PC-3 (cell line): Measurements from ENCODE around the gene SERGEF.

Experiments
- EZH2 ChIP-seq: fragments of 300-600 bp; sonication (generic); IDR thresholded peaks from one replicate; pipeline ENCODE4 v1.6.1; 2017; ENCODE audit warnings: antibody characterized with exemption, mild to moderate bottlenecking, low read length; ENCODE audit not compliant: unreplicated experiment
- EZH2phosphoT487 ChIP-seq: fragments of 300-600 bp; sonication (generic); IDR thresholded peaks from 2 replicates; pipeline ENCODE4 v1.6.1; 2018; ENCODE audit warnings: mild to moderate bottlenecking, antibody characterized with exemption, low read length, borderline replicate concordance
- TF ChIP-seq, protein P1 (sequence below): fragments of 300-600 bp; sonication (generic); conservative IDR thresholded peaks from 2 replicates; pipeline ENCODE4 v1.5.1; 2017; ENCODE audit warnings: antibody characterized with exemption, low read depth, mild to moderate bottlenecking, low read length

DNA sequence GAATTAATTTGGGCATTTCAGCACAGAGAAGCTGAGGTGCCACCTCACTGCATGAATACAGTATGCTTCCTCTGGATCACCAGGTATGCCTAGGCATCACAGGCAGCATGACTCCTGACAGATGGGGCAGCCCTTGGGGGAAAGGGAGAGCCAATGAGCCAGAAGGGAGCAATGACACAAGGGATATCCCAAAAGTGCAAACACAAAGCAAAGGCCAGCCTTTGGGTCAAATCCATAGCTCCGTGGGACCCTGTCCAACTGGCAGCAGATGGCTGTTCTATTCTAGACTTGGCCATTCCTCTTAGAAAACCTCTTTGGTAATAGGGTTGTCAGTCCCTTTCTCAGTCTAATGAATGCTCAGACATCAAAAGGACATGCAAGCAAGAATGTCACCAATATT, 73.3 kb downstream of the SERGEF start:
- no peak for TF ChIP-seq EZH2
- TF ChIP-seq, protein P1, sequence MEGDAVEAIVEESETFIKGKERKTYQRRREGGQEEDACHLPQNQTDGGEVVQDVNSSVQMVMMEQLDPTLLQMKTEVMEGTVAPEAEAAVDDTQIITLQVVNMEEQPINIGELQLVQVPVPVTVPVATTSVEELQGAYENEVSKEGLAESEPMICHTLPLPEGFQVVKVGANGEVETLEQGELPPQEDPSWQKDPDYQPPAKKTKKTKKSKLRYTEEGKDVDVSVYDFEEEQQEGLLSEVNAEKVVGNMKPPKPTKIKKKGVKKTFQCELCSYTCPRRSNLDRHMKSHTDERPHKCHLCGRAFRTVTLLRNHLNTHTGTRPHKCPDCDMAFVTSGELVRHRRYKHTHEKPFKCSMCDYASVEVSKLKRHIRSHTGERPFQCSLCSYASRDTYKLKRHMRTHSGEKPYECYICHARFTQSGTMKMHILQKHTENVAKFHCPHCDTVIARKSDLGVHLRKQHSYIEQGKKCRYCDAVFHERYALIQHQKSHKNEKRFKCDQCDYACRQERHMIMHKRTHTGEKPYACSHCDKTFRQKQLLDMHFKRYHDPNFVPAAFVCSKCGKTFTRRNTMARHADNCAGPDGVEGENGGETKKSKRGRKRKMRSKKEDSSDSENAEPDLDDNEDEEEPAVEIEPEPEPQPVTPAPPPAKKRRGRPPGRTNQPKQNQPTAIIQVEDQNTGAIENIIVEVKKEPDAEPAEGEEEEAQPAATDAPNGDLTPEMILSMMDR: no peak
- no peak for TF ChIP-seq EZH2phosphoT487
